Measurements from ENCODE around the gene TOMM34. TPM values are rescaled to one million over a fixed set of nuclear protein-coding genes. Genes with fewer than 3 reads are reported as not detected.

TOMM34 gene
- total RNA-seq, 1 donor from 2014 or later, result 16.0 TPM

DNA sequence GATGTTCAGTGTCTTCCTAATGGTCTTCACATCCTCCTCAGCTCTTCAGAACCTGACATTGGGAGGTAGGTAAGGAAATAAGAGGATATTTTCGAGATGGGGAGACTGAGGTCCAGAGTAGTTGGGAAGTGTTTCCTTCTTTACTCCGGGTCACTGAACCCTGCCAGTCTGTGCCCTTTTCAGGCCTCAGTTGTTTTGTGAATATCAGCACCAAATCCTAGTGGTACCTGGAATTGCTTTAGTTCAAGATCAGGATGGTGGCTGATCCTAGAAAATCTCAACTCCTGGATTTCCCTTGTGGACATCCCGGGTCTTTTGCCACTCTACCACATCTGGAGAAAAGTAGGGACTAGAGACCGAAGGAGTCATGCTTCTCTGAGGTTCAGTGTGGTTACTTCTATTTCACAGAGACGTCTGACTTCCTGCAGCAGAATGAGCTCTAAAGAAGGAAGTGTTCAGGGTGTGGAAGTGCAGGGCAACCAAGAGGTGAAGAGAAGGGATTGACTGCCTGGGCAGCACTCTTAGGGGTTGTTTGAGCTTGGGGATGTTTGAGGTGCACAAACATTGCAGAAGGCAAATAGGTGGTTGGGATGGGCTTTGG is 7.1 kb upstream of the TOMM34 start:
- Histone ChIP-seq H3K4me1 (peaks cover 35% of the 10 kb centered on the region), H3K4me3 (peak overlapping the region; percentile 94), H3K27me3 (no peaks in the 10 kb centered on the region), H3K36me3 (peaks cover 6% of the 10 kb centered on the region), H3K27ac (peak overlapping the region; percentile 94), H3K9me3 (no peaks in the 10 kb centered on the region)
- peak; percentile 59 for ATAC-seq
- no peak for DNase-seq
- intact Hi-C loops (cut with DNase I), result no loop called here
- TF ChIP-seq, protein P1, sequence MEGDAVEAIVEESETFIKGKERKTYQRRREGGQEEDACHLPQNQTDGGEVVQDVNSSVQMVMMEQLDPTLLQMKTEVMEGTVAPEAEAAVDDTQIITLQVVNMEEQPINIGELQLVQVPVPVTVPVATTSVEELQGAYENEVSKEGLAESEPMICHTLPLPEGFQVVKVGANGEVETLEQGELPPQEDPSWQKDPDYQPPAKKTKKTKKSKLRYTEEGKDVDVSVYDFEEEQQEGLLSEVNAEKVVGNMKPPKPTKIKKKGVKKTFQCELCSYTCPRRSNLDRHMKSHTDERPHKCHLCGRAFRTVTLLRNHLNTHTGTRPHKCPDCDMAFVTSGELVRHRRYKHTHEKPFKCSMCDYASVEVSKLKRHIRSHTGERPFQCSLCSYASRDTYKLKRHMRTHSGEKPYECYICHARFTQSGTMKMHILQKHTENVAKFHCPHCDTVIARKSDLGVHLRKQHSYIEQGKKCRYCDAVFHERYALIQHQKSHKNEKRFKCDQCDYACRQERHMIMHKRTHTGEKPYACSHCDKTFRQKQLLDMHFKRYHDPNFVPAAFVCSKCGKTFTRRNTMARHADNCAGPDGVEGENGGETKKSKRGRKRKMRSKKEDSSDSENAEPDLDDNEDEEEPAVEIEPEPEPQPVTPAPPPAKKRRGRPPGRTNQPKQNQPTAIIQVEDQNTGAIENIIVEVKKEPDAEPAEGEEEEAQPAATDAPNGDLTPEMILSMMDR (IDR thresholded peaks at IDR 0.05), result no peak

DNA sequence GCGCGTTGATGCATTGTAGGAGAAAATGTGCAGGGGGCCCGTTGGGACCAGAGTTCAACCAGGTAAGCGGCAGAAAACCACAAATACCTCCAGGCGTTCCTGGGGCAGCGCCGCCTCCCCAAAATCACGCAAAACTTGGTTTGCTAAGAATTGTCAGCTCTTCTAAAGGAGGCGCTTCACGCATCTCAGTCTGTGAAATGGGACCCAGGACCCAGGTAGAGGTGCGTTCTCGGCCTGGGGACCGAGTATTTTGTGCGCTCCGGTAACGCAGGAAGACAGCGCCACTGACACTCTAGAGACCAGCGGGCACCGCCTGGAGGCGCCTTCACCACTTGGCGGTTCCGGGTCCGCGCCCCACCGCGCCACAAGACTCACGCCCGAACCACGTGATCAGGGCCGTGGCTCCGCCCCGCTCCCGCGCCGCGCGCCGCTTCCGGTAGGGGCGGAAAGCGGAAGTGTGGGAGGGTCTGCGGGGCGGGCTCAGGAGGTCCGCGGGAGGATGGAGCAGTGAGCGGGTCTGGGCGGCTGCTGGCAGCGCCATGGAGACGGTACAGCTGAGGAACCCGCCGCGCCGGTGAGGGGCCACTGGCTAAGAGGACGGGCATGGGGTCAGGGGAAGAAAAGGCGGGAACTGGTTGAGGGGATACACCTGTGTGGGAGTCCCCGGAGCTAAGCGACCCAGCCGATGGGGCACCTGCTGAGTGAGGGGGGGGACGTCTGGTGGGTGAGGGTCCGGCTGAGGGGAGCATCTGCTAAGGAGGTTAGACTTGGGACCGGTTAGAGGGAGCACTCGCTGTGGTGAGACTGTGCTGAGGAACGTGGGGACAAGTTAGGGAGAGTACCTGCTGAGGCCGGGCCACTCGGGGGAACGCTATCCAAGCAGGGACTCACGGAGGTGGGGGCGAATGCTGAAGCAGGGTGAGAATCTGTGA is 6.1 kb upstream of the TOMM34 start, which contains the start of gene STK4:
TSS of gene STK4 (plus strand) at position 483 of the 932 bp plus-strand sequence. CDS start at position 540, 57 bp downstream.
- intact Hi-C loops (cut with DNase I), result no loop called here
- DNase-seq (peak; percentile 97), ATAC-seq (peak; percentile 98)
- H3K4me3 ChIP-seq, result peak within 1 kb of the TSS; percentile 94
- no peaks in the 10 kb centered on the region for H3K27me3 ChIP-seq
- peaks cover 30% of the 10 kb centered on the region for H3K4me1 ChIP-seq
- TF ChIP-seq, protein P1 (IDR thresholded peaks at IDR 0.05), result peak; percentile 52
- peak within 1 kb of the TSS; percentile 94 for H3K27ac ChIP-seq
- H3K36me3 ChIP-seq, result no peaks in the 10 kb centered on the region
- H3K9me3 ChIP-seq, result no peaks in the 10 kb centered on the region

DNA sequence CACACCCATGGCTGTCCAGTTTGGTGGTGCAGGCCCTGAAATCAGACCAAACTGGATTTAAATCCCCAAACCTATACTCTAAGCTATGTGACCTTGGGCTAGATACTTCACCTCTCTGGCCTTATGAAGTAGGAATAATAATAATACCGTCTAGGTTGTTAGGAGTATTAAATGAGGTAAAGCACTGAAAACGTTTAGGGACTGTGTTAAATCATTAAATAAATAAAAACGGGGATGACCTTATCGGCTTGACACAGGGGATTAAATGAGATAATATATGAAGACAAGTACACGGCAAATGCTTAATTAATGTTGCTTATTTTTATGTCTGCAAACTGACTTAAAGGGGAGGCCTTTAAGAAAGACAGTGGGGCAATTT is 5.4 kb upstream of the TOMM34 start:
- intact Hi-C loops (cut with DNase I), result no loop called here
- ATAC-seq (no peak), DNase-seq (no peak)
- Histone ChIP-seq H3K36me3 (no peaks in the 10 kb centered on the region), H3K4me1 (peaks cover 30% of the 10 kb centered on the region), H3K4me3 (peak overlapping the region; percentile 94), H3K27ac (peak overlapping the region; percentile 94), H3K9me3 (no peaks in the 10 kb centered on the region), H3K27me3 (no peaks in the 10 kb centered on the region)
- TF ChIP-seq, protein P1 (IDR thresholded peaks at IDR 0.05), result no peak

DNA sequence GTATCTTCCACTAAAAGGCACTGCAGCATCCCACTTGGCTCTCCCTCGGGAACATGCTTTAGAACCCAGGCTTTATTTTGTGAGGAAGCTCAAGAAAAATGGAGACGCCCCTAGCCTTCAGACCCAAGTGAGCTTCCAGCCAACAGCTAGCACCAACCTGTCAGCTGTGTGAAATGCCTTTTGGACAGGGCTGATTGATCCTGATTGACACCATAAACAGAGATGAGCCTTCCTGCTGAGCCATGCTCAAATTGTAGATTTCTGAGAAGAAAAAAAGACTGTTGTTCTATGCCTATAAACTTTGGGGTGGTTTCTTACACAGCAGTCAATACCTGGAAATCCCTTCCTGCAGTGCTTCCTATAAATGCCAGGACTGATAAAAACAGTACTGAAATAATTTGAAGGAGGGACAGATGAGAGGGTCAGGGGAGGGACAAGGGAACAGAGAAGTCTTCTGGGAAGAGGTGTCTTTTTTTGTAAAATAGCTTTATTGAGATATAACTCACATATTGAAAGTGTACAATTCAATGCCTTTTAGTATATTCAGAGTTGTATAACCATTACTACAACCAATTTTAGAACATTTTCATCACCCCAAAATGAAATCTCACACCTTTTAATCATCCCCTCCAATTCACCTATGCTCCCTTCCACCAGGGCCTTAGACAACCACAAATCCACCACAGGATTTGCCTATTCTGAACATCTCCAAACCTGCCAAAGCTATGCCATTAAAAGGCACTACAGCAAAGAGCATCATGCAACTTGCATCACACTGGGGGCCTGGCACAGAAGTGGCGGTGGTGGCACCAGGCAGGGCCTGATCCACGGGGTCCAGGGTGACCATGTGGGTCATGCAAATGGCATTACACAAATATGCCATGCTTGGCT is 3.4 kb upstream of the TOMM34 start:
- Histone ChIP-seq H3K4me1 (peaks cover 27% of the 10 kb centered on the region), H3K27ac (no peak overlapping the region), H3K4me3 (no peak overlapping the region), H3K27me3 (no peaks in the 10 kb centered on the region), H3K36me3 (no peaks in the 10 kb centered on the region), H3K9me3 (no peaks in the 10 kb centered on the region)
- intact Hi-C loops (cut with DNase I), result no loop called here
- no peak for ATAC-seq
- TF ChIP-seq, protein P1 (IDR thresholded peaks at IDR 0.05), result no peak
- DNase-seq, result no peak

DNA sequence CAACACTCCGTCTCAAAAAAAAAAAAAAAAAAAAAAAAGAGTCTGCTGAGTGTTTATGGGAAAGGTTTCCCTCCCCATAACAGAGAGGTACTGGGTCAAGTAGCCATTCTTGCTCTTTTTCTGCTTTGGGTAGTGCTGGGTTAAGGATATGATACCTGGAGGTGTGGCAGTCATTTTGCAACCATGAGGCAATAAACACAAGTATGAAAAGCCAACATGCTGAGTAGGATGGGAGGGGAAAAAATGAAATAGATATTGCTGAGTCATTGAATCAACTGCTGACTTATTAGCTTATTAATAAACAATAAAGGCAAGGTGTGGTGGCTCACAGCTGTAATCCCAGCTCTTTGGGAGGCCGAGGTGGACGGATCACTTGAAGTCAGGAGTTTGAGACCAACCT is 2.3 kb upstream of the TOMM34 start:
- DNase-seq (no peak), ATAC-seq (no peak)
- no peaks in the 10 kb centered on the region for H3K27me3 ChIP-seq
- no peaks in the 10 kb centered on the region for H3K36me3 ChIP-seq
- TF ChIP-seq, protein P1 (IDR thresholded peaks at IDR 0.05), result no peak
- peaks cover 19% of the 10 kb centered on the region for H3K4me1 ChIP-seq
- H3K27ac ChIP-seq, result no peak overlapping the region
- H3K9me3 ChIP-seq, result no peaks in the 10 kb centered on the region
- intact Hi-C loops (cut with DNase I), result no loop called here
- no peak overlapping the region for H3K4me3 ChIP-seq

All from upper lobe of right lung (tissue), 1 donor.